Thyroid gland (tissue), 4 donors: ENCODE data around the gene ANKZF1. TPM values are rescaled to one million over a fixed set of nuclear protein-coding genes. Genes with fewer than 3 reads are reported as not detected.

Experiments
- DNase-seq, 2 donors: peaks; one replicate each; pipeline ENCODE4 v3.0.0-alpha.2; 2019
- H3K27ac ChIP-seq, 3 donors: fragments of 200-600 bp; sonication (generic); 1 replicate in 2 of 3; 2 replicates in 1 of 3; pipeline ENCODE4 v1.5.1; 2016 to 2019; ENCODE audit warnings: mild to moderate bottlenecking in 1 of 3, moderate library complexity in 1 of 3
- H3K27me3 ChIP-seq: fragments of 200-600 bp; sonication (generic); one replicate; pipeline ENCODE4 v1.5.1; 2019
- H3K36me3 ChIP-seq, 2 donors: fragments of 200-600 bp; sonication (generic); one replicate each; pipeline ENCODE4 v1.5.1; 2016 to 2019
- H3K4me1 ChIP-seq, 2 donors: fragments of 200-600 bp; sonication (generic); one replicate each; pipeline ENCODE4 v1.5.1; 2017 to 2019
- H3K4me3 ChIP-seq, 3 donors: fragments of 200-600 bp; sonication (generic); replicated peaks in 1 of 3; 1 replicate in 2 of 3; 2 replicates in 1 of 3; pipeline ENCODE4 v1.5.1; 2016; ENCODE audit warnings: mild to moderate bottlenecking in 1 of 3
- H3K9me3 ChIP-seq: fragments of 200-600 bp; sonication (generic); one replicate; pipeline ENCODE4 v1.5.1; 2017
- POLR2A ChIP-seq, 2 donors: fragments of 450-650 bp; IDR thresholded peaks; one replicate each; pipeline ENCODE4 v1.6.1; 2017; ENCODE audit warnings: antibody characterized with exemption in 2 of 2, mild to moderate bottlenecking in 2 of 2, moderate library complexity in 1 of 2
- WGBS, 2 donors: methylation state at CpG; one replicate each; pipeline ENCODE4 v1.1.5; 2017; 5-methylcytosine and 5-hydroxymethylcytosine counted together
- intact Hi-C: fragments of 100-400 bp; cut with DNase I; formaldehyde crosslinking; loops from one replicate; pipeline ENCODE4 v1.15.1; 2023
- total RNA-seq, 4 donors: library from RNA; depleted of rRNA; stranded (reverse); fragments of >200 nt; gene quantifications; one replicate each; pipeline ENCODE4 v1.2.3, GENCODE V29; 2016
- TF ChIP-seq, protein P1 (sequence below), 6 experiments: fragments of 200-600 bp in 3 of 6; fragments of 450-650 bp in 3 of 6; sonication (generic) in 3 of 6; IDR thresholded peaks; one replicate each; pipeline ENCODE4 v1.5.1; 2016 to 2019; ENCODE audit warnings: antibody characterized with exemption in 6 of 6, mild to moderate bottlenecking in 2 of 6, inconsistent platforms in 1 of 6, moderate library complexity in 1 of 6

The ANKZF1 gene
- total RNA-seq, 4 donors from 2014 or later: 38.1 to 66.4 (median 45.5) TPM

DNA sequence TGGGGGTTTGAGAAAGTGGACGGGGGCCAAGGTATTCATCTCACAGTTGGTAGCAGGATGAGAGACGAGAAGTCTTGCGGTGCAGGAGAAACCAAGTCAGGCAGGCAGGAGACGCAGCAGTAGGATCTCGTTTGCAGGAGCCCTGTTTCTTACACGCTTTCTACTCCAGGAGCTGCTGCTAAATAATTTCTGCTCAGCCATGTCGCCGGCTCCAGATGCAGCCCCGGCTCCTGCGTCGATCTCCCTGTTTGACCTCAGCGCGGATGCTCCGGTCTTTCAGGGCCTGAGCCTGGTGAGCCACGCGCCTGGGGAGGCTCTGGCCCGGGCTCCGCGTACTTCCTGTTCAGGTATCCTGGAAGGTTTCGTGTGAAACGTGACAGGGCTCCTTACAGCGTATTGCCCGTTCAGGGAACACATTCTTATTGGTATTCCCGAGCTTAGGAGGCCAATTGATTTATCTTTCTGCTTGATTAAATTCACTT, 494 bp downstream of the ANKZF1 start:
- H3K4me1 ChIP-seq: peaks cover 24% of the 10 kb centered on the region in 2 donors
- no peaks in the 10 kb centered on the region for H3K27me3 ChIP-seq
- peak overlapping the region; percentile 52 to 88 (median 70) for H3K27ac ChIP-seq
- peak; percentile 55 to 61 for DNase-seq
- peak overlapping the region; percentile 23 to 75 (median 70) for H3K4me3 ChIP-seq
- intact Hi-C loops: no loop called here
- no peak for TF ChIP-seq POLR2A (IDR thresholded peaks at IDR 0.05)
- TF ChIP-seq, protein P1, sequence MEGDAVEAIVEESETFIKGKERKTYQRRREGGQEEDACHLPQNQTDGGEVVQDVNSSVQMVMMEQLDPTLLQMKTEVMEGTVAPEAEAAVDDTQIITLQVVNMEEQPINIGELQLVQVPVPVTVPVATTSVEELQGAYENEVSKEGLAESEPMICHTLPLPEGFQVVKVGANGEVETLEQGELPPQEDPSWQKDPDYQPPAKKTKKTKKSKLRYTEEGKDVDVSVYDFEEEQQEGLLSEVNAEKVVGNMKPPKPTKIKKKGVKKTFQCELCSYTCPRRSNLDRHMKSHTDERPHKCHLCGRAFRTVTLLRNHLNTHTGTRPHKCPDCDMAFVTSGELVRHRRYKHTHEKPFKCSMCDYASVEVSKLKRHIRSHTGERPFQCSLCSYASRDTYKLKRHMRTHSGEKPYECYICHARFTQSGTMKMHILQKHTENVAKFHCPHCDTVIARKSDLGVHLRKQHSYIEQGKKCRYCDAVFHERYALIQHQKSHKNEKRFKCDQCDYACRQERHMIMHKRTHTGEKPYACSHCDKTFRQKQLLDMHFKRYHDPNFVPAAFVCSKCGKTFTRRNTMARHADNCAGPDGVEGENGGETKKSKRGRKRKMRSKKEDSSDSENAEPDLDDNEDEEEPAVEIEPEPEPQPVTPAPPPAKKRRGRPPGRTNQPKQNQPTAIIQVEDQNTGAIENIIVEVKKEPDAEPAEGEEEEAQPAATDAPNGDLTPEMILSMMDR (IDR thresholded peaks at IDR 0.05): peak in 1 of 6 experiments; percentile 5
- H3K36me3 ChIP-seq: peaks cover 42% of the 10 kb centered on the region in 2 donors
- H3K9me3 ChIP-seq: no peaks in the 10 kb centered on the region
- 0 to 1% methylated on average over 17 to 20 of the region's 24 CpGs for WGBS, 2 donors

DNA sequence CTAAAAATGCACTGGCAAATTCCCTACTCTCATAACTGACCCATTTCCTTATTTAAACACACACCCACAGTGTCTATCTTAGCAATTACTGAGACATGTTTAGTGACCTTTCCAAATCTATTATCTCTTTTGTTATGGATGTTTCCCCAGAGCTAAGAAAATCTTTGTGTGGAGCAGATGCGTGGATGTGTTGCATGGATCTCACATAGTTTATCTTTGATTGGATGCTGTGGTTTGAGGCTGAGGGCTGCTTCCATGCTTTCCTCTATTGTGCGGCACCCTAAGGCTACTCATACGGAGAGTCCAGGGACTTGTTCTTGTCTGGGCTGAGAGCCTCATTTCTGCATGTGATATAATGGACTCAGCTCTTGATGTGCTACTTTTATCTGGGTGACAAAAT, 4.7 kb downstream of the ANKZF1 start:
- DNase-seq: no peak
- peaks cover 54 to 65% of the 10 kb centered on the region in 2 donors for H3K36me3 ChIP-seq
- H3K4me1 ChIP-seq: peaks cover 10 to 12% of the 10 kb centered on the region in 2 donors
- intact Hi-C loops: no loop called here
- H3K4me3 ChIP-seq: no peak overlapping the region
- TF ChIP-seq, protein P1 (IDR thresholded peaks at IDR 0.05): no peak
- TF ChIP-seq POLR2A (IDR thresholded peaks at IDR 0.05): no peak
- no peaks in the 10 kb centered on the region for H3K9me3 ChIP-seq
- WGBS, 2 donors: 91 to 94% methylated on average over 3 of the region's 3 CpGs
- H3K27ac ChIP-seq: no peak overlapping the region
- H3K27me3 ChIP-seq: no peaks in the 10 kb centered on the region

- no peaks in the 10 kb centered on the region for H3K9me3 ChIP-seq
- intact Hi-C loops: no loop called here
- peaks cover 0 to 4% of the 10 kb centered on the region in 2 donors for H3K36me3 ChIP-seq
- no peak for DNase-seq
- H3K4me1 ChIP-seq: peaks cover 5 to 29% of the 10 kb centered on the region in 2 donors
- no peak overlapping the region for H3K27ac ChIP-seq
- TF ChIP-seq, protein P1 (IDR thresholded peaks at IDR 0.05): no peak
- TF ChIP-seq POLR2A (IDR thresholded peaks at IDR 0.05): no peak
- no peak overlapping the region for H3K4me3 ChIP-seq
- 36 to 43% methylated on average over 14 to 28 of the region's 28 CpGs for WGBS, 2 donors
- no peaks in the 10 kb centered on the region for H3K27me3 ChIP-seq
Measured at GRCh38 chr2:219243291-219243761, 13.7 kb downstream of the ANKZF1 start.

- peaks cover 17 to 44% of the 10 kb centered on the region in 2 donors for H3K4me1 ChIP-seq
- 50 to 54% methylated on average over 5 to 6 of the region's 6 CpGs for WGBS, 2 donors
- peak overlapping the region; percentile 35 to 89 (median 86) for H3K27ac ChIP-seq
- H3K27me3 ChIP-seq: no peaks in the 10 kb centered on the region
- no peaks in the 10 kb centered on the region for H3K9me3 ChIP-seq
- no peak for TF ChIP-seq POLR2A (IDR thresholded peaks at IDR 0.05)
- TF ChIP-seq, protein P1 (IDR thresholded peaks at IDR 0.05): no peak
- peak overlapping the region; percentile 21 to 83 (median 72) for H3K4me3 ChIP-seq
- H3K36me3 ChIP-seq: peaks cover 0 to 4% of the 10 kb centered on the region in 2 donors
- no peak for DNase-seq
- intact Hi-C loops: loop anchor here (5.0 kb wide), 1 partner anchor 38 kb away; no protein-coding TSS in a partner anchor
Measured at GRCh38 chr2:219244789-219245147, 15.2 kb downstream of the ANKZF1 start.

- 2 to 3% methylated on average over 7 to 16 of the region's 46 CpGs for WGBS, 2 donors
- Histone ChIP-seq H3K9me3 (no peaks in the 10 kb centered on the region), H3K4me1 (peaks cover 22 to 49% of the 10 kb centered on the region in 2 donors), H3K4me3 (peak within 1 kb of the TSS; percentile 21 to 83 (median 72)), H3K27me3 (no peaks in the 10 kb centered on the region), H3K27ac (peak within 1 kb of the TSS; percentile 35 to 89 (median 86)), H3K36me3 (peaks cover 0 to 4% of the 10 kb centered on the region in 2 donors)
- DNase-seq: peak; percentile 93 to 94
- intact Hi-C loops: loop anchor here (5.0 kb wide), 1 partner anchor 37 kb away; no protein-coding TSS in a partner anchor
- peak in 1 of 2 donors; percentile 88 for TF ChIP-seq POLR2A (IDR thresholded peaks at IDR 0.05)
- TF ChIP-seq, protein P1 (IDR thresholded peaks at IDR 0.05): peak in 1 of 6 experiments; percentile 7
Measured at GRCh38 chr2:219245148-219245898, 15.7 kb downstream of the ANKZF1 start, which contains the start of the genes GLB1L and STK16. Gene GLB1L, minus strand, starts transcription at chr2:219245444. Its CDS starts 1,871 bp downstream, at chr2:219243573. Gene STK16, plus strand, starts transcription at chr2:219245479. Its CDS starts 521 bp downstream, at chr2:219246000.
